ENCODE data around the gene MLEC.

GRCh38 chr12:120656008-120656407 lies 30.9 kb upstream of the MLEC start:
- no peak for TF ChIP-seq POLR2A (IDR thresholded peaks at IDR 0.05; ENCODE audit: low read length)
- TF ChIP-seq GATA1 (IDR thresholded peaks at IDR 0.05; ENCODE audit: low read depth, low read length): no peak
